Osteoblast (primary cell): Measurements from ENCODE around the gene AHNAK2. TPM values are rescaled to one million over a fixed set of nuclear protein-coding genes. Genes with fewer than 3 reads are reported as not detected.

Experiments
- DNase-seq: peaks from one replicate; pipeline ENCODE4 v3.0.0; 2011; ENCODE audit warnings: low spot score, mixed read lengths; ENCODE audit not compliant: insufficient read length; ENCODE audit errors: missing footprints
- H2AFZ ChIP-seq: 2 replicates; pipeline ENCODE4 v1.6.0; 2011; ENCODE audit warnings: mild to moderate bottlenecking, low read length
- H3K27ac ChIP-seq: 2 replicates; pipeline ENCODE4 v1.5.1; 2011; ENCODE audit warnings: mild to moderate bottlenecking, low read depth, low read length, moderate library complexity
- H3K27me3 ChIP-seq: 2 replicates; pipeline ENCODE4 v1.6.0; 2012; ENCODE audit warnings: mild to moderate bottlenecking, control low read depth, inconsistent platforms, low read length, moderate library complexity; ENCODE audit not compliant: insufficient read depth
- H3K36me3 ChIP-seq: 2 replicates; pipeline ENCODE4 v1.5.1; 2011; ENCODE audit warnings: mild to moderate bottlenecking, low read length, control low read depth, moderate library complexity; ENCODE audit not compliant: insufficient read depth
- H3K4me1 ChIP-seq: 2 replicates; pipeline ENCODE4 v1.5.1; 2011; ENCODE audit warnings: mild to moderate bottlenecking, low read length, control low read depth, moderate library complexity; ENCODE audit not compliant: insufficient read depth
- H3K4me2 ChIP-seq: 2 replicates; pipeline ENCODE4 v1.6.0; 2011; ENCODE audit warnings: mild to moderate bottlenecking, low read length; ENCODE audit not compliant: insufficient read depth
- H3K4me3 ChIP-seq: fragments of 200-600 bp; sonication (generic); 3 replicates; pipeline ENCODE4 v1.5.1; 2012; ENCODE audit warnings: mild to moderate bottlenecking, low read length, inconsistent platforms; ENCODE audit not compliant: insufficient read depth
- H3K79me2 ChIP-seq: 2 replicates; pipeline ENCODE4 v1.6.0; 2012; ENCODE audit warnings: mild to moderate bottlenecking, low read length, control low read depth, inconsistent platforms; ENCODE audit not compliant: insufficient read depth
- H3K9me3 ChIP-seq: 2 replicates; pipeline ENCODE4 v1.5.1; 2011; ENCODE audit warnings: low read depth, low read length, control low read depth
- H4K20me1 ChIP-seq: 2 replicates; pipeline ENCODE4 v1.6.0; 2012; ENCODE audit warnings: mild to moderate bottlenecking, low read length, control low read depth; ENCODE audit not compliant: insufficient read depth
- total RNA-seq: library from RNA; depleted of rRNA; stranded (reverse); fragments of >200 nt; gene quantifications from 2 replicates; pipeline ENCODE4 v1.2.3, GENCODE V29; 2012
- TF ChIP-seq, protein P1 (sequence below): IDR thresholded peaks from 2 replicates; pipeline ENCODE4 v1.5.1; 2011; ENCODE audit warnings: mild to moderate bottlenecking, low read depth, low read length, moderate library complexity; ENCODE audit errors: extremely low read depth

Gene AHNAK2
- total RNA-seq, 1 donor = 30.8 TPM

DNA sequence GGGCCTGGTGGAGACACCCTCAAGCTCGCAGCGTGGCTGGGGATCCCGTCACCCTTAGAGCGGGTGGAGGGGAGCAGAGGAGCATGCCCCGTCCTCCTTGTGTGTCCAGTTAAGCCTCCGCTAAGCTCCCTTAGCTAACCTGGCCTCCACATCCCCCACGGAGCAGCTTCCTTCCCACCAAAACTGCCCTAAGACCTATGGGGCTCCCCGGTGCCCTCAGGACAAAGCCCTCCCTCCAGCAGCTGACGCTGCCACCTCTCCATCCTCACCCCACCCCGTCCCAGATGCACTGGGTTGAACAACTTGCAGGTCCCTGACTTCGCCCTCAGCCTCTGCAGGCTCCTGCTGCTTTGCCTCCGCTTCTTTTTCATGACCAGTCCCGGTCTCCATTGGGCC is 4.0 kb downstream of the AHNAK2 start:
- peak; percentile 58 for DNase-seq
- Histone ChIP-seq H4K20me1 (no peaks in the 10 kb centered on the region), H3K4me3 (no peak overlapping the region), H3K27ac (no peak overlapping the region), H3K9me3 (no peaks in the 10 kb centered on the region), H2AFZ (peak overlapping the region; percentile 76), H3K4me1 (peaks cover 36% of the 10 kb centered on the region), H3K79me2 (no peaks in the 10 kb centered on the region), H3K27me3 (no peaks in the 10 kb centered on the region), H3K4me2 (peak overlapping the region; percentile 43), H3K36me3 (no peaks in the 10 kb centered on the region)
- TF ChIP-seq, protein P1, sequence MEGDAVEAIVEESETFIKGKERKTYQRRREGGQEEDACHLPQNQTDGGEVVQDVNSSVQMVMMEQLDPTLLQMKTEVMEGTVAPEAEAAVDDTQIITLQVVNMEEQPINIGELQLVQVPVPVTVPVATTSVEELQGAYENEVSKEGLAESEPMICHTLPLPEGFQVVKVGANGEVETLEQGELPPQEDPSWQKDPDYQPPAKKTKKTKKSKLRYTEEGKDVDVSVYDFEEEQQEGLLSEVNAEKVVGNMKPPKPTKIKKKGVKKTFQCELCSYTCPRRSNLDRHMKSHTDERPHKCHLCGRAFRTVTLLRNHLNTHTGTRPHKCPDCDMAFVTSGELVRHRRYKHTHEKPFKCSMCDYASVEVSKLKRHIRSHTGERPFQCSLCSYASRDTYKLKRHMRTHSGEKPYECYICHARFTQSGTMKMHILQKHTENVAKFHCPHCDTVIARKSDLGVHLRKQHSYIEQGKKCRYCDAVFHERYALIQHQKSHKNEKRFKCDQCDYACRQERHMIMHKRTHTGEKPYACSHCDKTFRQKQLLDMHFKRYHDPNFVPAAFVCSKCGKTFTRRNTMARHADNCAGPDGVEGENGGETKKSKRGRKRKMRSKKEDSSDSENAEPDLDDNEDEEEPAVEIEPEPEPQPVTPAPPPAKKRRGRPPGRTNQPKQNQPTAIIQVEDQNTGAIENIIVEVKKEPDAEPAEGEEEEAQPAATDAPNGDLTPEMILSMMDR = no peak

DNA sequence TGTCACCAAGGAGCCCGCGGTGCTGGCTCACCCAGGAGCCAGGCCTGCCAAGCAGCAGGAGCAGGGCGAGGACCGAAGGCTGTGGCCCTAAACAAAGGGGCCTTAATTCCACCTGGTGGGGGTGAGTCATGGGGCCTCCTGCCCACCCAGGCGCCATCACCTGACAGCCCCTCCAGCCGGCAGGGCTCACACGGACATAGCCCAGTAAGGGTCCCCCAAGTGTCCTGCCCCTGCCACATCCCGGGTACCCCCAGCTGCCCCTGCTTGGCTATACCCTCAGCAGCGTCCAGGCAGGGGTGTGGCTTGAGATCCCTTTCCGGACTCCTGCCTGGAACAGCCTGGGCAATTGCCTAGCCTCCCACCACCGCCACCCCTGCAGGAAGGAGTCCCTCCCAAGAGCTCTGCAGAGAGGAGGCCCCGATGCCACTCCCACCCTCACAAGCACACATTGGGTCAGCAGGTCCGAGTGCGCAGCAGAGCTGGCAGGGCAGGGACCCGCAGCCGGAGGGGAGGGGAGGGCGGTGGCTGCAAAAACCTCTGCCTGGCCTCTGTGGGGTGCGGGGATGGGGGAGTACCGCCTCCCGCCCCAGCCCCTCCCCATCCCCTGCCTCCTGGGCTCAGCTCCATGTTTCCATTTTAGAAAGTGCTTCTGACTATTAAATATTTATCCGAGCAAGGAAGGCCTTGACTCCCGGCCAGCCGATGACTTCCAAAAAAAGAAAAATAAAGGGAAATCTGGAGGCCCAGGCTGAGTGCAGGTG is 4.6 kb downstream of the AHNAK2 start:
- TF ChIP-seq, protein P1 = no peak
- Histone ChIP-seq H3K36me3 (no peaks in the 10 kb centered on the region), H3K4me3 (peak overlapping the region; percentile 57), H4K20me1 (no peaks in the 10 kb centered on the region), H3K4me1 (peaks cover 40% of the 10 kb centered on the region), H3K9me3 (no peaks in the 10 kb centered on the region), H3K27me3 (no peaks in the 10 kb centered on the region), H3K27ac (peak overlapping the region; percentile 77), H2AFZ (peak overlapping the region; percentile 76), H3K79me2 (peaks cover 2% of the 10 kb centered on the region), H3K4me2 (peak overlapping the region; percentile 55)
- DNase-seq = peak; percentile 96

DNA sequence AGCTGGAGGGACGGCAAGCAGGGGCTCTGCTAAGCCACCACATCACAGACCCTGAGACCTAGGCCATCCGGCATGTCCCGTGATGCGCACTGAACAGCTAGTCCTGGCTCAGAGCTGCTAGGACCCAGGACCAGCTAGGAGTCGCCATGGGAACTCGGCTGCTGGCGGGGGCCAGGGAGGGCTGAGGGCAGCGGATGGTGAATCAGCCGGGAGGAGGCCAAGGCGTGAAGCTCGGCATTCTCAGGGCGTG is 5.1 kb downstream of the AHNAK2 start:
- H3K27me3 ChIP-seq = no peaks in the 10 kb centered on the region
- no peaks in the 10 kb centered on the region for H3K9me3 ChIP-seq
- H2AFZ ChIP-seq = peak overlapping the region; percentile 72
- peaks cover 45% of the 10 kb centered on the region for H3K4me1 ChIP-seq
- peak overlapping the region; percentile 55 for H3K4me2 ChIP-seq
- peak overlapping the region; percentile 77 for H3K27ac ChIP-seq
- DNase-seq = peak; percentile 100
- H3K79me2 ChIP-seq = peaks cover 2% of the 10 kb centered on the region
- peak overlapping the region; percentile 48 for H3K4me3 ChIP-seq
- TF ChIP-seq, protein P1 = no peak
- no peaks in the 10 kb centered on the region for H4K20me1 ChIP-seq
- no peaks in the 10 kb centered on the region for H3K36me3 ChIP-seq

DNA sequence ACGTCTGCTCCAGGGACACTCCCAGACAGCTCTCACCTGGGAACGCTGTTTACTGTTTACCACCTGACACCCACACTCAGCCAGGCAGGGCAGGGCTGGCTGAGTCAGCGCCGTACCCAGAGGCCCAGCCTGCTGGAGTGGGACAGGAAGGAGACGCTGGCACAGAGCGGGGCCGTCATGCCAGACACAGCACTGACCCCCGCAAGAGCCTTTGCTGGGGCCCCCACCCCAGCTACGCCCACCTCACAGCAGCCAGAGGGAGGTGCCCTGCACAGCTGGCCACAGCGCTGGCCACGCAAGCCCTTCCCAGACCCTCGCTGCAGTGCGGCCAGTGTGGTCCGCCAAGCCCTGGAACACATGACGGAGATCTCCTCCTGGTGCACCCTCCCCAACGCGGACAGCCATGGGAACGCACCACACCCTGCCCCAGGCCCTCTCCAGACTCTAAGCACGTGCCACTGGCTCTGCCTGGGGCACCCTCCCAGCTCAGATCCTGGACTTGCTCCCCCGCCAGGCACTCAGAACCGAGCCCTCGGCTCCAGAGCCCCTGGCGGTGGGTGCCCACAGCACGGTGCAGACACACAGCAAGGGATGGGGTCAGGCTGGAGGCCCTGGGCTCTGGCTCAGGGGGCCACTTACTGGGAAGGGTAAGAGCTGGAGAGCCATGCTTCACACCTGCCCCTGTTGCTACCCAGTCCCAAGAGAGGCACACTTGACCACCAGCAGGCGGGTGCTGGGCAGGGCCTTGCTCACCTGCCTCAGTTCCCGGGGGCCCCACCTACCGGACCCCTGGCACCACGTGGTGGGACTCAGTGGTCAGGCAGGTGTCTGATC is 5.7 kb downstream of the AHNAK2 start:
- no peaks in the 10 kb centered on the region for H4K20me1 ChIP-seq
- H3K36me3 ChIP-seq = no peaks in the 10 kb centered on the region
- DNase-seq = peak; percentile 95
- no peaks in the 10 kb centered on the region for H3K9me3 ChIP-seq
- H3K27ac ChIP-seq = peak overlapping the region; percentile 77
- H3K4me3 ChIP-seq = peak overlapping the region; percentile 48
- peaks cover 43% of the 10 kb centered on the region for H3K4me1 ChIP-seq
- peak overlapping the region; percentile 72 for H2AFZ ChIP-seq
- TF ChIP-seq, protein P1 = no peak
- peaks cover 2% of the 10 kb centered on the region for H3K79me2 ChIP-seq
- H3K4me2 ChIP-seq = peak overlapping the region; percentile 55
- no peaks in the 10 kb centered on the region for H3K27me3 ChIP-seq
